Activated naive CD4-positive, alpha-beta T cell treated with Interleukin-2 at 50 U/mL for 16 hours (primary cell): ENCODE data around the gene ZNF700.
"Not testable (repeated sequence)": the region's sequence is repeated elsewhere in the genome, so short reads cannot be mapped to it uniquely, and the experiment has no call there.

Experiments
- DNase-seq: peaks from one replicate; pipeline ENCODE4 v3.0.0-alpha.2; 2020

Gene ZNF700

GRCh38 chr19:11991921-11992320 is 67.0 kb downstream of the ZNF700 start:
- not testable (repeated sequence) for DNase-seq

- no peak for DNase-seq
These were observed 70.3 kb downstream of the ZNF700 start for GRCh38 chr19:11995174-11995573.
